Neural progenitor cell (in vitro differentiated cells): ENCODE results near the gene STMN3. TPM values are rescaled to one million over a fixed set of nuclear protein-coding genes. Genes with fewer than 3 reads are reported as not detected.
"Not testable (repeated sequence)": the region's sequence is repeated elsewhere in the genome, so short reads cannot be mapped to it uniquely, and the experiment has no call there.

Experiments
- DNase-seq: peaks from one replicate; pipeline ENCODE4 v3.0.0-alpha.2; 2016; ENCODE audit warnings: low spot score
- H2AFZ ChIP-seq: fragments of 200-600 bp; sonication (generic); replicated peaks from 2 replicates; pipeline ENCODE4 v1.6.1; 2016; ENCODE audit warnings: antibody characterized with exemption
- H3F3A ChIP-seq: fragments of 200-600 bp; sonication (generic); 2 replicates; pipeline ENCODE4 v1.6.1; 2016; ENCODE audit warnings: antibody characterized with exemption, low read depth
- H3K27ac ChIP-seq: fragments of 200-600 bp; sonication (generic); 2 replicates; pipeline ENCODE4 v1.5.1; 2016; ENCODE audit warnings: mild to moderate bottlenecking
- H3K27me3 ChIP-seq: fragments of 200-600 bp; sonication (generic); 2 replicates; pipeline ENCODE4 v1.6.1; 2016; ENCODE audit warnings: mild to moderate bottlenecking, moderate library complexity
- H3K36me3 ChIP-seq: fragments of 200-600 bp; sonication (generic); 2 replicates; pipeline ENCODE4 v1.5.1; 2016
- H3K4me1 ChIP-seq: fragments of 200-600 bp; sonication (generic); 2 replicates; pipeline ENCODE4 v1.6.1; 2016; ENCODE audit warnings: mixed run types
- H3K4me2 ChIP-seq: fragments of 200-600 bp; sonication (generic); 2 replicates; pipeline ENCODE4 v1.6.1; 2016
- H3K4me3 ChIP-seq: fragments of 200-600 bp; sonication (generic); 2 replicates; pipeline ENCODE4 v1.5.1; 2016
- H3K79me2 ChIP-seq: fragments of 200-600 bp; sonication (generic); 2 replicates; pipeline ENCODE4 v1.6.1; 2016; ENCODE audit warnings: low read depth
- H3K9ac ChIP-seq: fragments of 200-600 bp; sonication (generic); 2 replicates; pipeline ENCODE4 v1.6.1; 2016
- H3K9me3 ChIP-seq: fragments of 200-600 bp; sonication (generic); 2 replicates; pipeline ENCODE4 v1.5.1; 2016; ENCODE audit warnings: low read depth
- H4K20me1 ChIP-seq: fragments of 200-600 bp; sonication (generic); 2 replicates; pipeline ENCODE4 v1.6.1; 2016; ENCODE audit warnings: low read depth
- H3K27ac Mint-ChIP-seq: 3 replicates; pipeline ENCODE4 v1.8.0; 2021; ENCODE audit warnings: mixed read lengths
- H3K27me3 Mint-ChIP-seq: 2 replicates; pipeline ENCODE4 v1.8.0; 2022; ENCODE audit warnings: low read depth, mild to moderate bottlenecking, inconsistent platforms, moderate library complexity, mixed read lengths; ENCODE audit not compliant: insufficient read depth
- H3K36me3 Mint-ChIP-seq: 3 replicates; pipeline ENCODE4 v1.8.0; 2021; ENCODE audit warnings: mixed read lengths
- H3K4me1 Mint-ChIP-seq: 3 replicates; pipeline ENCODE4 v1.8.0; 2021; ENCODE audit warnings: mixed read lengths
- H3K4me3 Mint-ChIP-seq: 3 replicates; pipeline ENCODE4 v1.8.0; 2021; ENCODE audit warnings: mild to moderate bottlenecking, moderate library complexity, mixed read lengths
- H3K9me3 Mint-ChIP-seq: 3 replicates; pipeline ENCODE4 v1.8.0; 2020; ENCODE audit warnings: mixed read lengths
- CTCF ChIP-seq: fragments of 200-600 bp; sonication (generic); IDR thresholded peaks from 2 replicates; pipeline ENCODE4 v1.5.1; 2017; ENCODE audit warnings: antibody characterized with exemption, mild to moderate bottlenecking
- EZH2 ChIP-seq: fragments of 200-600 bp; sonication (generic); IDR thresholded peaks from 2 replicates; pipeline ENCODE4 v1.6.1; 2017; ENCODE audit warnings: antibody characterized with exemption, mild to moderate bottlenecking, moderate library complexity
- EZH2phosphoT487 ChIP-seq: fragments of 200-600 bp; sonication (generic); IDR thresholded peaks from 2 replicates; pipeline ENCODE4 v1.6.1; 2017; ENCODE audit warnings: antibody characterized with exemption
- total RNA-seq: library from RNA; depleted of rRNA; stranded (reverse); fragments of >200 nt; gene quantifications from 2 replicates; pipeline ENCODE4 v1.2.3, GENCODE V29; 2015; ENCODE audit warnings: low replicate concordance

The STMN3 gene
- total RNA-seq, 1 donor from 2014 or later: 3.3 TPM

DNA sequence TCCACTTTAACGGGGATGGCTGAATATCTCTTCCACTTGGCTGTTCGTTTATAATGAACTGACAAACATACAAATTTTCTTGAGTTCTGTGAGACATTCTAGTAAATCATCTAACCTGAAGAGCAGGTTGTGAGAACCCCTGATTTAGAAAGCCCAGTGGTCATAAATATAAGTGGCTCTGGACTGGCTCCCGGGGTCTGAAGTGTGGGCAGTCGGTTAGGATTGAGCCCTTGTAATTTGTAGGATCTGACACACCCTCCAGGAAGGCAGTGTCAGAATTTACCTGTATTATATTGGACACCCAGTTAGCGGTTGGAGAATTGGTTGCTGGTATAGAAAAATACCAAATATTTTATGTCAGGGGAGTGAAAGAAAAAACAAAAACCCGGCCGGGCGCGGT is 19.5 kb downstream of the STMN3 start:
- no peak overlapping the region for H2AFZ ChIP-seq
- H3F3A ChIP-seq: peaks cover 13% of the 10 kb centered on the region
- peaks cover 7% of the 10 kb centered on the region for H3K4me1 ChIP-seq
- no peaks in the 10 kb centered on the region for H3K9me3 Mint-ChIP-seq
- no peak overlapping the region for H3K27ac Mint-ChIP-seq
- no peaks in the 10 kb centered on the region for H3K27me3 ChIP-seq
- peaks cover 12% of the 10 kb centered on the region for H3K4me1 Mint-ChIP-seq
- H3K4me2 ChIP-seq: no peak overlapping the region
- H3K79me2 ChIP-seq: no peaks in the 10 kb centered on the region
- DNase-seq: no peak
- no peak overlapping the region for H3K9ac ChIP-seq
- H3K9me3 ChIP-seq: no peaks in the 10 kb centered on the region
- H3K36me3 Mint-ChIP-seq: no peaks in the 10 kb centered on the region
- H3K27me3 Mint-ChIP-seq: peaks cover 5% of the 10 kb centered on the region
- H3K4me3 Mint-ChIP-seq: no peak overlapping the region
- H4K20me1 ChIP-seq: no peaks in the 10 kb centered on the region
- no peak overlapping the region for H3K27ac ChIP-seq
- TF ChIP-seq CTCF (no peak), EZH2 (no peak), EZH2phosphoT487 (no peak)
- no peak overlapping the region for H3K4me3 ChIP-seq
- no peaks in the 10 kb centered on the region for H3K36me3 ChIP-seq

- H3K9ac ChIP-seq, H3K4me1 ChIP-seq, H3K27ac Mint-ChIP-seq, H3K4me1 Mint-ChIP-seq, H3K36me3 Mint-ChIP-seq, H3K4me3 ChIP-seq, H3K27me3 Mint-ChIP-seq, H3K9me3 Mint-ChIP-seq, H3K9me3 ChIP-seq, H3K79me2 ChIP-seq, H4K20me1 ChIP-seq, H3K27me3 ChIP-seq, H3K4me3 Mint-ChIP-seq, H3K36me3 ChIP-seq, H2AFZ ChIP-seq, H3K4me2 ChIP-seq, H3K27ac ChIP-seq: not testable (repeated sequence)
- H3F3A ChIP-seq: peaks cover 17% of the 10 kb centered on the region
- DNase-seq: peak; percentile 42
Measured at GRCh38 chr20:63631426-63631825, 21.8 kb downstream of the STMN3 start.

DNA sequence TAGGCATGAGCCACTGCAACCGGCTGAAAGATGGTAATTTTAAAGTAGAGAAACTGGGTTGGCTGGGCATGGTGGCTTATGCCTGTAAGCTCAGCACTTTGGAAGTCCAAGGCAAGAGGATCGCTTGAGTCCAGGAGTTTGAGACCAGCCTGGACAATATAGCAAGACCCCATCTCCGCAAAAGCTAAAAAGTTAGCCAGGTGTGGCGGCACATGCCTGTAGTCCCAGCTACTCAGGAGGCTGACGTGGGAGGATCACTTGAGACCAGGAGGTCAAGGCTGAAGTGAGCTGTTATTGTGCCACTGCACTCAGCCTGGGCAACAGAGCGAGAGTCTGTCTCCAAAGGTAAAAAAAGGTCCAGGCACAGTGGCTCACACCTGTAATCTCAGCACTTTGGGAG is 22.3 kb downstream of the STMN3 start:
- not testable (repeated sequence) for H3K9me3 ChIP-seq, H3K4me3 Mint-ChIP-seq, H3K27ac ChIP-seq, H3K27ac Mint-ChIP-seq, H3K27me3 Mint-ChIP-seq, H3K4me2 ChIP-seq, DNase-seq, H2AFZ ChIP-seq, H3K79me2 ChIP-seq, H3K4me1 ChIP-seq, H3K27me3 ChIP-seq, H3K4me1 Mint-ChIP-seq, H3K9ac ChIP-seq, H3K9me3 Mint-ChIP-seq, H4K20me1 ChIP-seq, H3K4me3 ChIP-seq, H3K36me3 Mint-ChIP-seq, H3K36me3 ChIP-seq
- peaks cover 17% of the 10 kb centered on the region for H3F3A ChIP-seq

- Mint-ChIP-seq H3K4me3 (peak overlapping the region; percentile 85), H3K36me3 (no peaks in the 10 kb centered on the region), H3K27ac (peak overlapping the region; percentile 88), H3K27me3 (peaks cover 2% of the 10 kb centered on the region), H3K9me3 (no peaks in the 10 kb centered on the region), H3K4me1 (peaks cover 18% of the 10 kb centered on the region)
- DNase-seq: no peak
- Histone ChIP-seq H3K4me3 (no peak overlapping the region), H3K4me2 (peak overlapping the region; percentile 91), H3K9me3 (no peaks in the 10 kb centered on the region), H3K4me1 (no peaks in the 10 kb centered on the region), H3F3A (peaks cover 33% of the 10 kb centered on the region), H3K79me2 (peaks cover 25% of the 10 kb centered on the region), H3K9ac (no peak overlapping the region), H4K20me1 (no peaks in the 10 kb centered on the region), H2AFZ (no peak overlapping the region), H3K27ac (no peak overlapping the region), H3K27me3 (no peaks in the 10 kb centered on the region), H3K36me3 (no peaks in the 10 kb centered on the region)
- no peak for TF ChIP-seq EZH2
- no peak for TF ChIP-seq CTCF
- TF ChIP-seq EZH2phosphoT487: no peak
Measured at GRCh38 chr20:63628246-63628975, 24.8 kb downstream of the STMN3 start.
